Activated T-helper 9 cell treated with anti-CD3 and anti-CD28 coated beads, Interleukin-2, amount 50 U/mL, for 16 hours (primary cell): ENCODE data around the gene CYGB.
"Not testable (repeated sequence)": the region's sequence is repeated elsewhere in the genome, so short reads cannot be mapped to it uniquely, and the experiment has no call there.

Experiments used
- DNase-seq: peaks from one replicate; pipeline ENCODE4 v3.0.0-alpha.2; 2020; ENCODE audit warnings: low read depth

Gene CYGB

GRCh38 chr17:76538281-76538931 is 897 bp upstream of the CYGB start:
- no peak for DNase-seq

GRCh38 chr17:76537288-76537577 is 276 bp downstream of the CYGB start:
- DNase-seq = no peak

- DNase-seq = no peak
Observed at GRCh38 chr17:76536511-76537287, 810 bp downstream of the CYGB start.

GRCh38 chr17:76535788-76536510 is 1.6 kb downstream of the CYGB start:
- no peak for DNase-seq

GRCh38 chr17:76534831-76535732 is 2.4 kb downstream of the CYGB start:
- no peak for DNase-seq

GRCh38 chr17:76533640-76534359 is 3.7 kb downstream of the CYGB start:
- not testable (repeated sequence) for DNase-seq

- DNase-seq = no peak
Observed at GRCh38 chr17:76532072-76532651, 5.3 kb downstream of the CYGB start.

GRCh38 chr17:76531486-76532038 is 5.9 kb downstream of the CYGB start:
- DNase-seq = no peak

- no peak for DNase-seq
Observed at GRCh38 chr17:76530811-76531485, 6.6 kb downstream of the CYGB start.

- no peak for DNase-seq
Observed at GRCh38 chr17:76530095-76530723, 7.3 kb downstream of the CYGB start.

GRCh38 chr17:76529224-76530094 is 8.1 kb downstream of the CYGB start:
- DNase-seq = no peak

- no peak for DNase-seq
Observed at GRCh38 chr17:76528528-76529223, 8.8 kb downstream of the CYGB start.

GRCh38 chr17:76528156-76528527 is 9.4 kb downstream of the CYGB start:
- no peak for DNase-seq

- no peak for DNase-seq
Observed at GRCh38 chr17:76527430-76528111, 9.9 kb downstream of the CYGB start.

- not testable (repeated sequence) for DNase-seq
Observed at GRCh38 chr17:76527016-76527415, 10.5 kb downstream of the CYGB start.

- DNase-seq = not testable (repeated sequence)
Observed at GRCh38 chr17:76525513-76525833, 12.0 kb downstream of the CYGB start.

- DNase-seq = no peak
Observed at GRCh38 chr17:76524598-76525512, 12.7 kb downstream of the CYGB start.
